GM12875 (cell line): ENCODE data around the gene ZFP36L2.

Experiments used
- H3K4me3 ChIP-seq: one replicate; pipeline ENCODE4 v1.5.1; 2011; ENCODE audit warnings: low read depth, low read length, control low read depth
- CTCF ChIP-seq: IDR thresholded peaks from 2 replicates; pipeline ENCODE4 v1.5.1; 2011; ENCODE audit warnings: low read depth, mild to moderate bottlenecking, control low read depth, inconsistent platforms, low read length, moderate library complexity, borderline replicate concordance; ENCODE audit not compliant: insufficient read depth

Gene ZFP36L2

GRCh38 chr2:43269706-43270105 is 43.3 kb upstream of the ZFP36L2 start:
- H3K4me3 ChIP-seq = no peak overlapping the region
- no peak for TF ChIP-seq CTCF

GRCh38 chr2:43269074-43269572 is 42.7 kb upstream of the ZFP36L2 start:
- no peak for TF ChIP-seq CTCF
- no peak overlapping the region for H3K4me3 ChIP-seq

GRCh38 chr2:43268066-43268953 is 41.9 kb upstream of the ZFP36L2 start:
- H3K4me3 ChIP-seq = no peak overlapping the region
- TF ChIP-seq CTCF = no peak

- no peak overlapping the region for H3K4me3 ChIP-seq
- TF ChIP-seq CTCF = no peak
Measured at GRCh38 chr2:43267381-43267780, 41.0 kb upstream of the ZFP36L2 start.

- no peak overlapping the region for H3K4me3 ChIP-seq
- no peak for TF ChIP-seq CTCF
Measured at GRCh38 chr2:43266711-43267111, 40.3 kb upstream of the ZFP36L2 start.

- no peak overlapping the region for H3K4me3 ChIP-seq
- no peak for TF ChIP-seq CTCF
Measured at GRCh38 chr2:43265421-43265820, 39.0 kb upstream of the ZFP36L2 start.

- H3K4me3 ChIP-seq = no peak overlapping the region
- no peak for TF ChIP-seq CTCF
Measured at GRCh38 chr2:43265001-43265400, 38.6 kb upstream of the ZFP36L2 start.
